ENCODE results near the gene THTPA. TPM values are rescaled to one million over a fixed set of nuclear protein-coding genes. Genes with fewer than 3 reads are reported as not detected.
A peak's percentile ranks its signal among the peaks of the same experiment; 100 is the strongest.

THTPA gene
- total RNA-seq, 1 donor = 11.5 TPM

- Histone ChIP-seq H3K27me3 (ENCODE audit: insufficient read depth, low read length) (no peaks in the 10 kb centered on the region), H3K4me3 (ENCODE audit: low read length) (no peak overlapping the region), H3K4me1 (ENCODE audit: insufficient read depth, low read length) (peaks cover 9% of the 10 kb centered on the region), H3K9me3 (ENCODE audit: low read depth, low read length) (no peaks in the 10 kb centered on the region)
These were observed 16.0 kb upstream of the THTPA start for GRCh38 chr14:23540141-23540469.

DNA sequence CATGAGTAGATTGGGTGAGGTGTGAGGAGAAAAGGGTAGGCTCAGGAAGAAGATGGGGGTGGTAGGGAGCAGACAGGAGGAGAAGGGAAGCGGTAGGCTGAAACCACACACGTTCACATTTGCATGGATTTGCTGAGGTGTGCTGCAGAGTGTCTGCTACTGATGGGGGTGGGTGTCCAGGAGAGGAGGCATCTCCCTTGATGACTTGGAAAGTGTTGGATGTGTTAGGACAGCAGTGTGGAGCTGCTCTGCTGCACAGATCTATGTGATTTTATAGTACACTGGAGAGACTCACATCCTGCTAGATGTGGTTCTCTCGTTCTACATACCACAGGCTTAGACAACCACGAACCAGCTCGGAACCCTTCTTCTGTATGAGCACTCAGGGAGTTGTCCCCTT is 13.8 kb upstream of the THTPA start:
- Histone ChIP-seq H3K9me3 (ENCODE audit: low read depth, low read length) (no peaks in the 10 kb centered on the region), H3K4me3 (ENCODE audit: low read length) (no peak overlapping the region), H3K27me3 (ENCODE audit: insufficient read depth, low read length) (no peaks in the 10 kb centered on the region), H3K4me1 (ENCODE audit: insufficient read depth, low read length) (peaks cover 11% of the 10 kb centered on the region)

- peaks cover 11% of the 10 kb centered on the region for H3K4me1 ChIP-seq (ENCODE audit: insufficient read depth, low read length)
- H3K9me3 ChIP-seq (ENCODE audit: low read depth, low read length) = no peaks in the 10 kb centered on the region
- H3K4me3 ChIP-seq (ENCODE audit: low read length) = no peak overlapping the region
- H3K27me3 ChIP-seq (ENCODE audit: insufficient read depth, low read length) = no peaks in the 10 kb centered on the region
These were observed 12.7 kb upstream of the THTPA start for GRCh38 chr14:23543403-23543802.

DNA sequence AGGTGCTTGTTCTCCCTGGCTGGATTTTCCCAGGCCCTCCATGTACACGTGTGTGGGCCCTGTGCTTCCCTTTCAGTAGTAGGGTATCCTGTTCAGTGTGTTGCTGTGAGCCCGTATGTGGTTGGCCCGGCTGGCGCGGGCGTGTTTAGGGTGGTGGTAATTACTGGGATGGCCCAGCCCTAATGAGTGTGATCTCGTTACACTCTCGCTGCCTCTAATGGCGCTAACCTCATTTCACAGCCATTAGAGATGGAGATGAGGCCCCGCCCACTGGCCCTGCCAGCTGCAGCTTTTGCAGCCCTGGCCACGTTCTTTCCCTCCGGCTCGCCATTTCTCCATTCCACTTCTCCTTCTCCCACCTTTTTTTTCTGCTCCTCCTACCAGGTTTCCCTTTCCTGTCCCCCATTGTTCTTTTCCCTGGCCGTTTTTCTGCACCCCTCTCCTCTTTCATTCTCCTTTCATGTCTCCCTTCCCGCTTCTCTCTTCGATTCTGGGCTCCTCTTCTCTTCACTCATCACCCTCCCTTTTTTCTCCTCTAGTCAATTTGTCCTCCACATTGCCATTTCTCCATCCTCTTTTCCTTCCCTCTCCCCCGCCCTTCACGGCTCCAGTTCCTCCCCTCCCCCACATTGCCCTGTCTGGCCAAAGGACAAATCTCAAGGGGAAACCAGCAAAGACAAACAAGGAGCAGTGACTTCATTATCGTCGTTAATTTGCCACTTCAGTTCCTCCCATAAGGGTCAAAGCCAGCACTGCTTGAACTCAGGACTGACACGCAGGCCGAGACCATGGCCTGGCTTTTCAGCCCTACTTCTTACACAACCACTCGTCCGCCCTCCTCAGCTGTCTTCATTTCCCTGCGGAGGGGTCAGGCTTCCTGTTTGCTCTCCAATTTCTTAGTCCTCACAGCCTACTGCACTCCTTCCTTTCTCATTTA is 11.3 kb upstream of the THTPA start:
- Histone ChIP-seq H3K4me3 (ENCODE audit: low read length) (no peak overlapping the region), H3K9me3 (ENCODE audit: low read depth, low read length) (no peaks in the 10 kb centered on the region), H3K27me3 (ENCODE audit: insufficient read depth, low read length) (no peaks in the 10 kb centered on the region), H3K4me1 (ENCODE audit: insufficient read depth, low read length) (peaks cover 11% of the 10 kb centered on the region)

- no peak overlapping the region for H3K4me3 ChIP-seq (ENCODE audit: low read length)
- H3K9me3 ChIP-seq (ENCODE audit: low read depth, low read length) = no peaks in the 10 kb centered on the region
- H3K4me1 ChIP-seq (ENCODE audit: insufficient read depth, low read length) = peaks cover 16% of the 10 kb centered on the region
- H3K27me3 ChIP-seq (ENCODE audit: insufficient read depth, low read length) = no peaks in the 10 kb centered on the region
These were observed 10.2 kb upstream of the THTPA start for GRCh38 chr14:23545740-23546365.

- Histone ChIP-seq H3K4me3 (ENCODE audit: low read length) (no peak overlapping the region), H3K4me1 (ENCODE audit: insufficient read depth, low read length) (peaks cover 21% of the 10 kb centered on the region), H3K27me3 (ENCODE audit: insufficient read depth, low read length) (no peaks in the 10 kb centered on the region), H3K9me3 (ENCODE audit: low read depth, low read length) (no peaks in the 10 kb centered on the region)
These were observed 9.5 kb upstream of the THTPA start for GRCh38 chr14:23546450-23547035.

GRCh38 chr14:23547924-23548323 is 8.1 kb upstream of the THTPA start:
- Histone ChIP-seq H3K27me3 (ENCODE audit: insufficient read depth, low read length) (no peaks in the 10 kb centered on the region), H3K4me1 (ENCODE audit: insufficient read depth, low read length) (peaks cover 27% of the 10 kb centered on the region), H3K9me3 (ENCODE audit: low read depth, low read length) (no peaks in the 10 kb centered on the region), H3K4me3 (ENCODE audit: low read length) (no peak overlapping the region)

GRCh38 chr14:23548351-23549318 is 7.4 kb upstream of the THTPA start:
- Histone ChIP-seq H3K4me3 (ENCODE audit: low read length) (no peak overlapping the region), H3K27me3 (ENCODE audit: insufficient read depth, low read length) (no peaks in the 10 kb centered on the region), H3K9me3 (ENCODE audit: low read depth, low read length) (no peaks in the 10 kb centered on the region), H3K4me1 (ENCODE audit: insufficient read depth, low read length) (peaks cover 27% of the 10 kb centered on the region)

GRCh38 chr14:23550131-23550811 is 5.8 kb upstream of the THTPA start:
- Histone ChIP-seq H3K4me1 (ENCODE audit: insufficient read depth, low read length) (peaks cover 18% of the 10 kb centered on the region), H3K9me3 (ENCODE audit: low read depth, low read length) (no peaks in the 10 kb centered on the region), H3K4me3 (ENCODE audit: low read length) (no peak overlapping the region), H3K27me3 (ENCODE audit: insufficient read depth, low read length) (no peaks in the 10 kb centered on the region)

DNA sequence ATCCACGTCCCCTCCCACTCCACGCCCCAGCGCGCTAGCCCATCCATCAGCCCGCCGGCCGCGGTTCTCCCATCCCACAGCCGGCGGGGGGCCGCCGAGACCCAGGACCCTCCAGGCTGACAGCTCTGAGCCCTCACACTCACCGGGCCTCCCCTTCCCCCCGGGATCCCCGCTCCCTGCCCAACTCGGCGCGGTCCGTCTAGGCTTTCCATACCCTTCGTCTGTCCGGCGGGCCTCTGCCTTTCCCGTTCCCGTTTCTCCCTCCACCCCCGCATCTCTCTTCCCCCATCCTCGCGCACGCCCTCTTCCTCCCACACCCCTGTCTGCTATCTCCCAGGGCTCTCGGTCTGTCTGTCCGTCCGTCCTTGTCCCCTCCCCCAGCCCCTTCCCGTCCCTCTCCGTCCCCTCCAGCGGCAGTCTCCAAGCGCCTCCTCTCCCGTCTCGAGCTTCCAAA is 5.2 kb upstream of the THTPA start:
- no peaks in the 10 kb centered on the region for H3K9me3 ChIP-seq (ENCODE audit: low read depth, low read length)
- peak overlapping the region; percentile 64 for H3K4me3 ChIP-seq (ENCODE audit: low read length)
- no peaks in the 10 kb centered on the region for H3K27me3 ChIP-seq (ENCODE audit: insufficient read depth, low read length)
- H3K4me1 ChIP-seq (ENCODE audit: insufficient read depth, low read length) = peaks cover 20% of the 10 kb centered on the region

GRCh38 chr14:23551266-23552028 is 4.6 kb upstream of the THTPA start, which contains the start of gene ZFHX2:
ZFHX2 (minus strand) TSS chr14:23551765; CDS start chr14:23535325, 16,440 bp downstream.
- Histone ChIP-seq H3K9me3 (ENCODE audit: low read depth, low read length) (no peaks in the 10 kb centered on the region), H3K4me1 (ENCODE audit: insufficient read depth, low read length) (peaks cover 23% of the 10 kb centered on the region), H3K4me3 (ENCODE audit: low read length) (peak within 1 kb of the TSS; percentile 64), H3K27me3 (ENCODE audit: insufficient read depth, low read length) (no peaks in the 10 kb centered on the region)

- H3K27me3 ChIP-seq (ENCODE audit: insufficient read depth, low read length) = no peaks in the 10 kb centered on the region
- H3K9me3 ChIP-seq (ENCODE audit: low read depth, low read length) = no peaks in the 10 kb centered on the region
- peak overlapping the region; percentile 70 for H3K4me3 ChIP-seq (ENCODE audit: low read length)
- peaks cover 37% of the 10 kb centered on the region for H3K4me1 ChIP-seq (ENCODE audit: insufficient read depth, low read length)
These were observed 564 bp upstream of the THTPA start for GRCh38 chr14:23555533-23555881.

DNA sequence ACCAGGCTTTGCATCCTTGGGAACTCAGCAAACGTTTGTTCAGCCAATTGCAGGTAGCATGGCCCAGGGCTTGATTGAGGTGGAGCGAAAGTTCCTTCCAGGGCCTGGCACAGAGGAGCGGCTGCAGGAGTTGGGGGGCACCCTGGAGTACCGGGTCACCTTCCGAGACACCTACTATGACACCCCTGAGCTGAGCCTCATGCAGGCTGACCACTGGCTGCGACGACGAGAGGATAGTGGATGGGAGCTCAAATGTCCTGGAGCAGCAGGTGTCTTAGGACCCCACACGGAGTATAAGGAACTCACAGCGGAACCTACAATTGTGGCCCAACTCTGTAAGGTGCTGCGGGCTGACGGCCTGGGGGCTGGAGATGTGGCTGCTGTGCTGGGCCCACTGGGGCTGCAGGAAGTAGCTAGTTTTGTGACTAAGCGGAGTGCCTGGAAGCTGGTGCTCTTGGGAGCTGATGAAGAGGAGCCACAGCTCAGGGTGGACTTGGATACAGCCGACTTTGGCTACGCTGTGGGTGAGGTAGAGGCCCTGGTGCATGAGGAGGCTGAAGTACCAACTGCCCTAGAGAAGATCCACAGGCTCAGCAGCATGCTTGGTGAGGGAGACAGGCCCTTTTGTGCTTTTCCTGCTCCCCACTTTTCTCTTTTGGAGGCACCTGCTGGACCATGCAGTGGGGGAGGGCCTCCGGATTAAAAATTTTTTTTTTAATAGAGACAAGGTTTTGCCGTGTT is 799 bp downstream of the THTPA start:
- Histone ChIP-seq H3K4me3 (ENCODE audit: low read length) (peak overlapping the region; percentile 70), H3K9me3 (ENCODE audit: low read depth, low read length) (no peaks in the 10 kb centered on the region), H3K4me1 (ENCODE audit: insufficient read depth, low read length) (peaks cover 26% of the 10 kb centered on the region), H3K27me3 (ENCODE audit: insufficient read depth, low read length) (no peaks in the 10 kb centered on the region)
